Brain microvascular endothelial cell (primary cell): ENCODE measurements around the gene USH1C.
A peak's percentile ranks its signal among the peaks of the same experiment; 100 is the strongest.

Experiments used
- DNase-seq: peaks from one replicate; pipeline ENCODE4 v3.0.0-alpha.2; 2020
- H3K27ac ChIP-seq: fragments of 250-450 bp; sonication (Bioruptor Pico); 2 replicates; pipeline ENCODE4 v1.5.1; 2020; ENCODE audit warnings: mild to moderate bottlenecking, moderate library complexity
- H3K27me3 ChIP-seq: fragments of 250-450 bp; sonication (Bioruptor Pico); replicated peaks from 2 replicates; pipeline ENCODE4 v1.5.1; 2020; ENCODE audit warnings: mild to moderate bottlenecking
- H3K36me3 ChIP-seq: fragments of 250-450 bp; sonication (Bioruptor Pico); replicated peaks from 2 replicates; pipeline ENCODE4 v1.5.1; 2020; ENCODE audit warnings: mild to moderate bottlenecking
- H3K4me3 ChIP-seq: 2 replicates; pipeline ENCODE4 v1.5.1; 2011; ENCODE audit warnings: low read depth, mild to moderate bottlenecking, control low read depth, low read length, moderate library complexity
- in situ Hi-C: cut with HindIII; loops from 2 replicates; pipeline ENCODE4 v1.10.0; 2017; ENCODE audit warnings: low sequenced_read_pairs, low pct_ligation_motif_present
- TF ChIP-seq, protein P1 (sequence below): IDR thresholded peaks from 2 replicates; pipeline ENCODE4 v1.5.1; 2011; ENCODE audit warnings: low read depth, mild to moderate bottlenecking, moderate library complexity, low read length, control low read depth, inconsistent platforms; ENCODE audit errors: missing control alignments

Gene USH1C

DNA sequence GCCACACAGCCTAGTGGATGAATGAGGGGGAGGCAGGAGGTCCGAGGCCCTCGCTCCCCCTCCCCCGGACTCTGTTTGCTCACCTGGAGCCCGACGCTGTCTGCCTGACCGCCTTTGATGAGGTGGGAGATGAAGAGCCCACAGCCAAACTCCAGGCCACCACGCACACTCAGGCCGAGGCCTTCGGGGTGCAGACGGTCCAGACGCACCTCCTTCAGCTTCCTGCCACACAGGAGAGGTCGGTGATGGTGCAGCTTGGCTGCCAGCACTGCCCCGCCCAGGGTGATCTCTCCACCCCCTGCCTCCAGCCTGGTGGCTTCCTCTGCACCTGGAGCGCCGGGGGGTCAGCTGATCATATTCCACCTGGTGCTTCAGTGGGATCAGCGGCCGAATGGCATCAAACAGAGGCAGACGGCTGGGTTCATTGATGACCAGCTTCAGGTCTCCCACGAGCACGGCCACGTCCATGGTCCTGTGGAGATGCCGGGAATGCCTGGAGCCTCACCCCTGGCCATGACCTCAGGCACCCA is 13.1 kb downstream of the USH1C start:
- DNase-seq, result no peak
- TF ChIP-seq, protein P1, sequence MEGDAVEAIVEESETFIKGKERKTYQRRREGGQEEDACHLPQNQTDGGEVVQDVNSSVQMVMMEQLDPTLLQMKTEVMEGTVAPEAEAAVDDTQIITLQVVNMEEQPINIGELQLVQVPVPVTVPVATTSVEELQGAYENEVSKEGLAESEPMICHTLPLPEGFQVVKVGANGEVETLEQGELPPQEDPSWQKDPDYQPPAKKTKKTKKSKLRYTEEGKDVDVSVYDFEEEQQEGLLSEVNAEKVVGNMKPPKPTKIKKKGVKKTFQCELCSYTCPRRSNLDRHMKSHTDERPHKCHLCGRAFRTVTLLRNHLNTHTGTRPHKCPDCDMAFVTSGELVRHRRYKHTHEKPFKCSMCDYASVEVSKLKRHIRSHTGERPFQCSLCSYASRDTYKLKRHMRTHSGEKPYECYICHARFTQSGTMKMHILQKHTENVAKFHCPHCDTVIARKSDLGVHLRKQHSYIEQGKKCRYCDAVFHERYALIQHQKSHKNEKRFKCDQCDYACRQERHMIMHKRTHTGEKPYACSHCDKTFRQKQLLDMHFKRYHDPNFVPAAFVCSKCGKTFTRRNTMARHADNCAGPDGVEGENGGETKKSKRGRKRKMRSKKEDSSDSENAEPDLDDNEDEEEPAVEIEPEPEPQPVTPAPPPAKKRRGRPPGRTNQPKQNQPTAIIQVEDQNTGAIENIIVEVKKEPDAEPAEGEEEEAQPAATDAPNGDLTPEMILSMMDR, result no peak
- no peak overlapping the region for H3K27ac ChIP-seq
- H3K36me3 ChIP-seq, result no peaks in the 10 kb centered on the region
- in situ Hi-C loops, result no loop called here
- peaks cover 12% of the 10 kb centered on the region for H3K27me3 ChIP-seq
- no peak overlapping the region for H3K4me3 ChIP-seq

DNA sequence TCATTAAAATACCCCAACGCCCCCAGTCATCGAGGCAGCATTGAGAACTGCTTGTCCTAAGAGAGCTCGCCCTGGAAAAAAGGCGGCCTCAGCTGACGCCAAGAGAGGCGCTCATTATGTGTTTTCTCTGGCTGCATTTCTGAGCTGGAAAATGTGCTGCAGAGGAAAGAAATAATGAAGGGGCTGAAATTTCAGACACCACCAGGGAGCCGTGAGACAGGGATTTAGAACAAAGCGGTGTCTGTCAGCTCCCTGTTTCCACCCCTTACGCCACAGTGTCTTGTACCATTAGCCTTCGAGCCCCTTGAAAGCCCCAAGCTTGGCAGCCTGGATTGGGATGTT is 14.4 kb downstream of the USH1C start:
- Histone ChIP-seq H3K27me3 (peaks cover 12% of the 10 kb centered on the region), H3K4me3 (no peak overlapping the region), H3K27ac (no peak overlapping the region), H3K36me3 (no peaks in the 10 kb centered on the region)
- in situ Hi-C loops, result no loop called here
- no peak for DNase-seq
- TF ChIP-seq, protein P1, result no peak

DNA sequence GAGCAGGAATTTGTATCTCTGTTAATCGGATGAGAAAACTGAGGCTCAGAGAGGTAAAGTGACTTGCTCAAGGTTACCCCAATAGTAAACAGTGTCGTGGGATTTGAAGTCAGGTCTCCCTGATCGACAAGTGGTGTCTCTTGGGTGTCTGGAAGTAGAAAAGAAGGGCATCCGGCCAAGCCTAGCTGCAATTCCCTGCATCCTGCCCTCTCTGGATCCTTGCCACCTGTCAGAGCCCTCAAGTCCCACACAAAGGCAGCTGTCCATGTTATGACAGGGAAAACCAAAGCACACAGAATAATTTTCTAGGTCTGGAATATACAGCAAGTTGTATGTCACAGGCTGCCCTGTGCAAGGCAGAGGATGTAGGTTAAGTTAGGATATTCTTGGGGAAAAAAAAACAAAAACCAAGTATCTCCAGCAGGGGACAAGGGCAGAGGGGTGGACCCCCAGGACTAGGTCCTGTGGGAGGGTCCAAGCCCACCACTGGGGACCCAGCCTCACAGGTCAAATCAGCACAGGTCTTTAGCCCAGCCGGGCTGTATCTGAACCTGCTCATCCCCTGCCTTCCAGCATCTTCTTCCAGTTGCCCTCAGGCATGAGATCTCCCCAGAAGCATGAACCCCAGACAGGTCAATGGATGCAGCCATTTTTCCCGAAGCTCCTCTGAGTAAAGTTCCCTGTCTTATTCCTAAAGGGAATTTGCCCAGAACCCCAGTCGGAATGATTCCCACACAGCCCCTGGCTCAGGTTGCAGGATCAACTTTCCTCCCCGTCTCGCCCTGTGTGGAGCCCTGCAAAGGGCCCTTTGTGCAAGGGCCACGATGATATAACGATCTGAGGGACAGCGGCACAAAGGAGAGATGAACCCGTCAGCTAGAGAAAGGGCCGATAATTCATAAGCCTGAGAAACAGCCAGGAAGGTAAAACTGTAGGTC is 15.0 kb downstream of the USH1C start:
- Histone ChIP-seq H3K4me3 (no peak overlapping the region), H3K27me3 (peaks cover 12% of the 10 kb centered on the region), H3K36me3 (no peaks in the 10 kb centered on the region), H3K27ac (no peak overlapping the region)
- TF ChIP-seq, protein P1, result no peak
- DNase-seq, result no peak
- in situ Hi-C loops, result no loop called here

DNA sequence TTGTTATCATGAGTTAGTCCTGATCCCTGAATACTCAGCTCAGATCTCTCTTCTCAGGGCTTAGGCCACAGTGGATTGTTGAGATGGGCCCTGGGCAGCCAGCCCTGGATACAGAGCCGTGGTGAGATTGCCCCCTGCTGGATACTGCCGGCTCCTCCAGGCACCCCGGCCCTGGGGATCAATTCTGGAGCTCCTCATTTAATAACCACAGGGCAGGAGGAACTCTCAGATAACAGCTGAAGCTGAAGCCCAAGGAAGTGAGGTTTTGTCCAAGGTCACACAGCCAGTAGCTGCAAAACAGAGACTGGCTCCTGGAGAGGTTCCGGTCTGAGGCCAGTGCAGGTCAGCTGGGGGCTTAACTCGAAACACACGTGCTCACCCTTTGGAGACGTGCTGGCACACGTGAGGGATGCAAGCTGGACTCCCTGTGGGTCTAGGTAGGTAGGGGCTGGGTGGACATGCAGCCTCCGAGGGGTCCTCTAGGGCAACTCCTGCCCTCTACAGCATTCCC is 16.0 kb downstream of the USH1C start:
- Histone ChIP-seq H3K4me3 (no peak overlapping the region), H3K36me3 (no peaks in the 10 kb centered on the region), H3K27me3 (peaks cover 12% of the 10 kb centered on the region), H3K27ac (no peak overlapping the region)
- in situ Hi-C loops, result no loop called here
- peak; percentile 54 for DNase-seq
- TF ChIP-seq, protein P1, result peak; percentile 87

DNA sequence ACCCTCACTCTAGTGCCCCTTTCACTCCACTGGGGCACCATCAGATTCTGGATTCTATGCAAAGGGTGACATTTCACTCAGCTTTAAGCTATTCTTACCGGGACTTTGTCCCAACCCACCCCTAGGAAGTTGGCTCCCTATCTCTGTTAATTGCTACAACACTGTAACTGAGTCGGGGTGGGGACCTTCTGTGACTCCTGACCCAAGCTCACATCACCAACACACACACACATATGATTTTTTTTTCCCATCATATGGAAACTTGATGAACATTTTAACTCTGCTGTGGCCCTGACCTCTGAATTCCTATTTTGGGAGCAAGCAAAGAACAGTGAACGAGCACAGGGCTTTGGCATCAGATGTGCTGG is 16.6 kb downstream of the USH1C start:
- Histone ChIP-seq H3K27ac (no peak overlapping the region), H3K4me3 (no peak overlapping the region), H3K27me3 (peaks cover 12% of the 10 kb centered on the region), H3K36me3 (no peaks in the 10 kb centered on the region)
- no peak for DNase-seq
- TF ChIP-seq, protein P1, result no peak
- in situ Hi-C loops, result no loop called here
